K562 (cell line): ENCODE data around the gene SYT8.

ENCODE experiments used
- CHD4 ChIP-seq: fragments of 200-600 bp; sonication (generic); IDR thresholded peaks from 3 replicates; pipeline ENCODE4 v1.6.1; 2012; ENCODE audit warnings: low read depth, mild to moderate bottlenecking, mixed read lengths, low read length, inconsistent platforms; ENCODE audit not compliant: insufficient read depth, insufficient replicate concordance, poor library complexity, severe bottlenecking
- EGR1 ChIP-seq: fragments of 450-650 bp; conservative IDR thresholded peaks from 2 replicates; pipeline ENCODE4 v1.6.1; 2017; ENCODE audit warnings: mild to moderate bottlenecking
- EP300 ChIP-seq: IDR thresholded peaks from 2 replicates; pipeline ENCODE4 v1.6.1; 2012; ENCODE audit warnings: low read length, improper control_type of control experiment
- HLTF ChIP-seq: fragments of 450-650 bp; IDR thresholded peaks from 2 replicates; pipeline ENCODE4 v1.6.1; 2016
- KLF10 ChIP-seq: fragments of 250-450 bp; sonication (Bioruptor Pico); IDR thresholded peaks from 2 replicates; pipeline ENCODE4 v1.6.1; 2021; ENCODE audit warnings: matching md5 sums
- NR2F6 ChIP-seq: fragments of 450-650 bp; formaldehyde crosslinking; IDR thresholded peaks from 2 replicates; pipeline ENCODE4 v1.4.0; 2020; ENCODE audit warnings: mild to moderate bottlenecking
- PCBP1 ChIP-seq: fragments of 200-400 bp; formaldehyde crosslinking; IDR thresholded peaks from 2 replicates; pipeline ENCODE4 v1.6.1; 2018; ENCODE audit warnings: mild to moderate bottlenecking, low read depth, low read length; ENCODE audit not compliant: poor library complexity, severe bottlenecking
- RFX5 ChIP-seq: IDR thresholded peaks from 2 replicates; pipeline ENCODE4 v1.6.1; 2011; ENCODE audit warnings: low read depth, mild to moderate bottlenecking, improper control_type of control experiment, low read length
- SREBF1 ChIP-seq: fragments of 150-350 bp; IDR thresholded peaks from 2 replicates; pipeline ENCODE4 v1.6.1; 2014; ENCODE audit warnings: antibody characterized with exemption, low read depth, low read length, borderline replicate concordance
- TAF1 ChIP-seq: IDR thresholded peaks from 2 replicates; pipeline ENCODE4 v1.6.1; 2011; ENCODE audit warnings: mild to moderate bottlenecking, low read length, moderate library complexity; ENCODE audit not compliant: insufficient read depth, control insufficient read depth, severe bottlenecking; ENCODE audit errors: extremely low read depth
- TF ChIP-seq, protein P1 (sequence below), 3 experiments: IDR thresholded peaks in 2 of 3; conservative IDR thresholded peaks in 1 of 3; 2 replicates each; pipeline ENCODE4 v1.5.1; 2011 to 2012; ENCODE audit warnings: low read length in 3 of 3, mild to moderate bottlenecking in 3 of 3, control low read depth in 2 of 3, improper control_type of control experiment in 1 of 3, inconsistent platforms in 1 of 3, low read depth in 1 of 3, mixed read lengths in 1 of 3, moderate library complexity in 1 of 3; ENCODE audit not compliant: insufficient read depth in 2 of 3
- TF ChIP-seq, protein P2 (sequence below): sonication (generic); formaldehyde crosslinking; IDR thresholded peaks from 2 replicates; pipeline ENCODE4 v1.8.1; 2023; ENCODE audit warnings: mild to moderate bottlenecking, missing genetic modification reagents

DNA sequence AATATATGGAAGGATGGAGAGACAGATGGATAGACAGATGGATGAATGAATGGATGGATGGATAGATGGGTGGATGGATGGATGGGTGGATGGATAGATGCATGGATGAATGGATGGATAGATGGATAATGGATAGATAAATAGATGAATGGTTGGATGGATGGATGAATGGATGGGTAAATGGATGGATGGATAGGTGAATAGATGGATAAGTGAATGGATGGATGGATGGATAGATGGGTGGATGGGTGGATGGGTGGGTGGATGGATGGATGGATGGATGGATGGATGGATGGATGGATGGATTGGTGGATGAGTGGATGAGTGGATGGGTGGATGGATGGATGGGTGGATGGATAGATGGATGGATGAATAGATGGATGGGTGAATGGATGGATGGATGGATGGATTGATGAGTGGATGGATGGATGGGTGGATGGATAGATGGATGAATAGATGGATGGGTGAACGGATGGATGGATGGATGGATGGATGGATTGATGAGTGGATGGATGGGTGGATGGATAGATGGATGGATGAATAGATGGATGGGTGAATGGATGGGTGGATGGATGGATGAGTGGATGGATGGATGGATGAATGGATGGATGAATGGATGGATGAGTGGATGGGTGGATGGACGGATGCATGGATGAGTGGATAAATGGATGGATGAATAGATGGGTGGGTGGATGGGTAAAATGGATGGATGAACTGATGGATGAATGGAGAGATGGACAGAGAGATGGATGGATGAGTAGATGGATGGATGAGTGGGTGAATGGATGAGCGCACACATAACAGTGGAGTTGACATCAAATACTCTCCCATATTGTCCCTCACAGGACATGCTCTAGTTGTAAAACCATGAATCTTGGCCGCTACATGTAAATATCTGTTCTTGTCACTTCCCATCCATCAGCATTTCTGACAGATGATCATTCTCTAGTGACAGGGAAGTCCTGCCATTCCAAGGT is 26.9 kb downstream of the SYT8 start:
- no peak for TF ChIP-seq PCBP1
- TF ChIP-seq HLTF: no peak
- TF ChIP-seq SREBF1: no peak
- TF ChIP-seq EP300: no peak
- no peak for TF ChIP-seq TAF1
- no peak for TF ChIP-seq CHD4
- no peak for TF ChIP-seq EGR1
- TF ChIP-seq, protein P1, sequence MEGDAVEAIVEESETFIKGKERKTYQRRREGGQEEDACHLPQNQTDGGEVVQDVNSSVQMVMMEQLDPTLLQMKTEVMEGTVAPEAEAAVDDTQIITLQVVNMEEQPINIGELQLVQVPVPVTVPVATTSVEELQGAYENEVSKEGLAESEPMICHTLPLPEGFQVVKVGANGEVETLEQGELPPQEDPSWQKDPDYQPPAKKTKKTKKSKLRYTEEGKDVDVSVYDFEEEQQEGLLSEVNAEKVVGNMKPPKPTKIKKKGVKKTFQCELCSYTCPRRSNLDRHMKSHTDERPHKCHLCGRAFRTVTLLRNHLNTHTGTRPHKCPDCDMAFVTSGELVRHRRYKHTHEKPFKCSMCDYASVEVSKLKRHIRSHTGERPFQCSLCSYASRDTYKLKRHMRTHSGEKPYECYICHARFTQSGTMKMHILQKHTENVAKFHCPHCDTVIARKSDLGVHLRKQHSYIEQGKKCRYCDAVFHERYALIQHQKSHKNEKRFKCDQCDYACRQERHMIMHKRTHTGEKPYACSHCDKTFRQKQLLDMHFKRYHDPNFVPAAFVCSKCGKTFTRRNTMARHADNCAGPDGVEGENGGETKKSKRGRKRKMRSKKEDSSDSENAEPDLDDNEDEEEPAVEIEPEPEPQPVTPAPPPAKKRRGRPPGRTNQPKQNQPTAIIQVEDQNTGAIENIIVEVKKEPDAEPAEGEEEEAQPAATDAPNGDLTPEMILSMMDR (IDR thresholded peaks at IDR 0.05 in 2 of 3, conservative IDR thresholded peaks at IDR 0.05 in 1 of 3; ENCODE audit: insufficient read depth in 2 of 3, low read depth in 1 of 3, low read length in 3 of 3): no peak
- no peak for TF ChIP-seq RFX5
- TF ChIP-seq KLF10: no peak
- TF ChIP-seq, protein P2, sequence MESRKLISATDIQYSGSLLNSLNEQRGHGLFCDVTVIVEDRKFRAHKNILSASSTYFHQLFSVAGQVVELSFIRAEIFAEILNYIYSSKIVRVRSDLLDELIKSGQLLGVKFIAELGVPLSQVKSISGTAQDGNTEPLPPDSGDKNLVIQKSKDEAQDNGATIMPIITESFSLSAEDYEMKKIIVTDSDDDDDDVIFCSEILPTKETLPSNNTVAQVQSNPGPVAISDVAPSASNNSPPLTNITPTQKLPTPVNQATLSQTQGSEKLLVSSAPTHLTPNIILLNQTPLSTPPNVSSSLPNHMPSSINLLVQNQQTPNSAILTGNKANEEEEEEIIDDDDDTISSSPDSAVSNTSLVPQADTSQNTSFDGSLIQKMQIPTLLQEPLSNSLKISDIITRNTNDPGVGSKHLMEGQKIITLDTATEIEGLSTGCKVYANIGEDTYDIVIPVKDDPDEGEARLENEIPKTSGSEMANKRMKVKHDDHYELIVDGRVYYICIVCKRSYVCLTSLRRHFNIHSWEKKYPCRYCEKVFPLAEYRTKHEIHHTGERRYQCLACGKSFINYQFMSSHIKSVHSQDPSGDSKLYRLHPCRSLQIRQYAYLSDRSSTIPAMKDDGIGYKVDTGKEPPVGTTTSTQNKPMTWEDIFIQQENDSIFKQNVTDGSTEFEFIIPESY: no peak
- no peak for TF ChIP-seq NR2F6
